A549 (cell line): ENCODE measurements around the gene MRPS6. TPM values are rescaled to one million over a fixed set of nuclear protein-coding genes. Genes with fewer than 3 reads are reported as not detected.

Experiments used
- ATAC-seq, 2 experiments: fragments of 200-7000 bp in 1 of 2; fragments of >200 bp in 1 of 2; cut with Nextera tagmentation in 1 of 2; cut with Tn5 transposase in 1 of 2; 3 replicates each; pipeline versions ENCODE4 v1.8.0 to v1.9.1; 2018 to 2020; ENCODE audit warnings: mild to moderate bottlenecking in 1 of 2, moderate library complexity in 1 of 2
- CTCF ChIA-PET: fragments of 300-600 bp; sonication (Branson Sonifier 250); formaldehyde crosslinking; extraction: SDS; loops from one replicate; lab custom pipeline; 2021; ENCODE audit warnings: antibody characterized with exemption, inconsistent platforms; lab: Yijun Ruan, JAX
- POLR2A ChIA-PET: fragments of 350-600 bp; formaldehyde crosslinking; extraction: SDS; loops from one replicate; lab custom pipeline; 2021; ENCODE audit warnings: antibody characterized with exemption, inconsistent platforms; lab: Yijun Ruan, JAX
- DNase-seq, 2 experiments: peaks; one replicate each; pipeline versions ENCODE4 v3.0.0 to v3.0.0-alpha.2; 2011 to 2016; ENCODE audit warnings: low read depth in 1 of 2, low spot score in 1 of 2
- FAIRE-seq: peaks from 2 replicates; lab custom pipeline; 2011; peaks lifted over from hg19 to GRCh38; lab: Jason Lieb, UNC
- H3K27ac ChIP-seq, 2 experiments: fragments of >200 bp; sonication (Bioruptor Twin); formaldehyde crosslinking; 3 replicates each; pipeline ENCODE4 v1.5.1; 2016 to 2017
- H3K4me1 ChIP-seq: fragments of >200 bp; sonication (Bioruptor Twin); formaldehyde crosslinking; 3 replicates; pipeline ENCODE4 v1.6.1; 2016
- H3K4me2 ChIP-seq: fragments of >200 bp; sonication (Bioruptor Twin); formaldehyde crosslinking; 3 replicates; pipeline ENCODE4 v1.6.1; 2016
- H3K4me3 ChIP-seq: fragments of >200 bp; sonication (Bioruptor Twin); formaldehyde crosslinking; 3 replicates; pipeline ENCODE4 v1.5.1; 2016
- H3K9me3 ChIP-seq: fragments of >200 bp; sonication (Bioruptor Twin); formaldehyde crosslinking; 3 replicates; pipeline ENCODE4 v1.6.1; 2016
- BHLHE40 ChIP-seq: IDR thresholded peaks from 2 replicates; pipeline ENCODE4 v1.6.1; 2012; ENCODE audit warnings: low read depth, low read length, inconsistent platforms
- CBX8 ChIP-seq: fragments of 200-600 bp; sonication (generic); IDR thresholded peaks from 2 replicates; pipeline ENCODE4 v1.6.1; 2016
- CHD2 ChIP-seq: fragments of 150-350 bp; IDR thresholded peaks from 2 replicates; pipeline ENCODE4 v1.6.1; 2014; ENCODE audit warnings: low read length; ENCODE audit not compliant: partially characterized antibody
- E2F6 ChIP-seq: IDR thresholded peaks from 2 replicates; pipeline ENCODE4 v1.6.1; 2012; ENCODE audit warnings: low read depth, borderline replicate concordance
- EHF ChIP-seq: fragments of 250-450 bp; sonication (Bioruptor Pico); IDR thresholded peaks from 2 replicates; pipeline ENCODE4 v1.5.0; 2020; ENCODE audit warnings: mild to moderate bottlenecking
- EHMT2 ChIP-seq: fragments of 200-600 bp; sonication (generic); IDR thresholded peaks from 2 replicates; pipeline ENCODE4 v1.6.1; 2016; ENCODE audit warnings: antibody characterized with exemption, low read depth, mild to moderate bottlenecking, moderate library complexity
- EP300 ChIP-seq, 2 experiments: fragments of >200 bp; sonication (Bioruptor Twin); formaldehyde crosslinking; IDR thresholded peaks; 2 replicates in 1 of 2; 3 replicates in 1 of 2; pipeline ENCODE4 v1.6.1; 2016 to 2017
- ESRRA ChIP-seq: fragments of 150-350 bp; IDR thresholded peaks from 2 replicates; pipeline ENCODE4 v1.6.1; 2014; ENCODE audit warnings: mild to moderate bottlenecking, low read length, borderline replicate concordance
- FOSB ChIP-seq: fragments of 250-450 bp; sonication (Bioruptor Pico); IDR thresholded peaks from 2 replicates; pipeline ENCODE4 v1.5.0; 2020; ENCODE audit warnings: mild to moderate bottlenecking, moderate library complexity
- FOXS1 ChIP-seq: fragments of 250-450 bp; sonication (Bioruptor Pico); IDR thresholded peaks from 2 replicates; pipeline ENCODE4 v1.5.0; 2020; ENCODE audit warnings: mild to moderate bottlenecking, moderate library complexity
- GATA3 ChIP-seq: IDR thresholded peaks from 2 replicates; pipeline ENCODE4 v1.6.1; 2012; ENCODE audit warnings: borderline replicate concordance
- HMGXB4 ChIP-seq: fragments of 250-450 bp; sonication (Bioruptor Pico); IDR thresholded peaks from 2 replicates; pipeline ENCODE4 v1.5.0; 2021; ENCODE audit warnings: mild to moderate bottlenecking, moderate library complexity, borderline replicate concordance
- HOXB5 ChIP-seq: fragments of 250-450 bp; sonication (Bioruptor Pico); IDR thresholded peaks from 2 replicates; pipeline ENCODE4 v1.5.0; 2020; ENCODE audit warnings: mild to moderate bottlenecking, moderate library complexity
- KDM5A ChIP-seq: fragments of 200-600 bp; sonication (generic); IDR thresholded peaks from 2 replicates; pipeline ENCODE4 v1.6.1; 2016; ENCODE audit warnings: antibody characterized with exemption, mild to moderate bottlenecking
- MAFK ChIP-seq: fragments of 450-650 bp; IDR thresholded peaks from 2 replicates; pipeline ENCODE4 v1.6.1; 2014; ENCODE audit not compliant: partially characterized antibody
- NFE2L2 ChIP-seq: fragments of 150-350 bp; conservative IDR thresholded peaks from 2 replicates; pipeline ENCODE4 v1.6.1; 2014; ENCODE audit warnings: low read length
- PBX3 ChIP-seq: IDR thresholded peaks from 2 replicates; pipeline ENCODE4 v1.6.1; 2012
- POLR2A ChIP-seq: IDR thresholded peaks from 2 replicates; pipeline ENCODE4 v1.6.1; 2012; ENCODE audit warnings: mild to moderate bottlenecking, low read length
- POLR2AphosphoS2 ChIP-seq: conservative IDR thresholded peaks from 2 replicates; pipeline ENCODE4 v1.6.1; 2012; ENCODE audit warnings: low read length, improper control_type of control experiment, inconsistent platforms
- REST ChIP-seq: fragments of 200-600 bp; sonication (generic); IDR thresholded peaks from 2 replicates; pipeline ENCODE4 v1.6.1; 2016; ENCODE audit warnings: antibody characterized with exemption, mild to moderate bottlenecking, moderate library complexity
- RNF2 ChIP-seq: fragments of 200-600 bp; sonication (generic); IDR thresholded peaks from 2 replicates; pipeline ENCODE4 v1.6.1; 2016; ENCODE audit warnings: low read depth, mild to moderate bottlenecking, antibody characterized with exemption, moderate library complexity, borderline replicate concordance
- SREBF2 ChIP-seq: fragments of 450-650 bp; IDR thresholded peaks from 2 replicates; pipeline ENCODE4 v1.6.1; 2014; ENCODE audit warnings: mild to moderate bottlenecking, moderate library complexity
- TFCP2L1 ChIP-seq: fragments of 250-450 bp; sonication (Bioruptor Pico); IDR thresholded peaks from 2 replicates; pipeline ENCODE4 v1.5.0; 2021; ENCODE audit warnings: mild to moderate bottlenecking
- TP53 ChIP-seq: fragments of 250-450 bp; sonication (Bioruptor Pico); IDR thresholded peaks from 2 replicates; pipeline ENCODE4 v1.5.0; 2021; ENCODE audit warnings: mild to moderate bottlenecking, moderate library complexity
- ZC3H11A ChIP-seq: fragments of 450-650 bp; IDR thresholded peaks from 2 replicates; pipeline ENCODE4 v1.6.1; 2014; ENCODE audit warnings: antibody characterized with exemption, mild to moderate bottlenecking
- ZFP36 ChIP-seq: fragments of 450-650 bp; IDR thresholded peaks from 2 replicates; pipeline ENCODE4 v1.6.1; 2014; ENCODE audit warnings: borderline replicate concordance; ENCODE audit not compliant: partially characterized antibody
- ZNF302 ChIP-seq: fragments of 250-450 bp; sonication (Bioruptor Pico); IDR thresholded peaks from 2 replicates; pipeline ENCODE4 v1.9.0; 2021; ENCODE audit warnings: inconsistent platforms, mild to moderate bottlenecking, moderate library complexity
- WGBS: methylation state at CpG from one replicate; pipeline ENCODE4 v1.1.6; 2017; ENCODE audit errors: missing lambda C conversion rate; 5-methylcytosine and 5-hydroxymethylcytosine counted together
- polyA plus RNA-seq, 4 experiments: library from polyadenylated mRNA; depleted of rRNA in 3 of 4; stranded (reverse); fragments of >200 nt; fragmentation: RNase III in 1 of 4; extraction: RNeasy Plus Mini Kit Qiagen cat#74134 plus additional on column Dnase treatment in 1 of 4; gene quantifications; 2 replicates in 3 of 4; 3 replicates in 1 of 4; pipeline ENCODE4 v1.2.3, GENCODE V29; 2011 to 2017

MRPS6 gene
- polyA plus RNA-seq, 2 of the 4 experiments (the other 2 are of a cell fraction) = 26.9 to 57.4 TPM

DNA sequence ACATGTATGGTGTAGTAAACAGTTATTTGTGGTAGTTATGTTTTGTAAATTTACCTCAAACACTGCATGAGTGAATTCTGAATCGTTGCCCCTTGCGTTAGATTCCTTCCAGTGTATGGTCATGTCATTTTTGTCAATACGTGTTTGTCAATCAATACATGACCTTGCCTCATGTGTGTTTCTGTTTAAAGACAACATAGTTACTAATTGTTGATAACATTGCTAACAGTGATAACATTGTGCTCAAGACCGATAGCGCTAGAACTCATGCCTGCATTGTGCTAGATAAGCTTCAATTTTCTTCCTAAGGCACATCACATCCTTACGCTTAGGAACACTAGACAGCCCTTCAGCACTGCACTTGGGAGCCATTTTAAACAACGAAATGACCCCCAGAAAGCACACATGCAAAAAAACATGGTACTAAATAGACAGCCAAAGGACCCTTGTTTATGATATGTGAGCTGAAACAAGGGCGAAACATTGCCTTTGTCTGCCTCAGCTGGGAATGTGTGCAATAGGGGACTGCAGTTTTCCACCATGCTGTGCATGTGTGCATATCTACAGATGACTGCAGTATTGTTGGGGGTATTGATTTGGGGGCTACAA, 37.3 kb downstream of the MRPS6 start:
- no peak for ATAC-seq
- Histone ChIP-seq H3K4me1 (peaks cover 4% of the 10 kb centered on the region; the same call in 1 of the 3 replicates), H3K4me3 (no peak overlapping the region), H3K27ac (no peak overlapping the region), H3K4me2 (no peak overlapping the region), H3K9me3 (no peaks in the 10 kb centered on the region)
- WGBS = 94% methylated on average over 8 of the region's 8 CpGs
- ChIA-PET CTCF (interaction anchor here (0.6 to 1.0 kb wide), 2 partner anchors 20 to 76 kb away, joined by 3 read pairs; no protein-coding TSS in a partner anchor), POLR2A (no interaction called here)
- no peak for FAIRE-seq
- TF ChIP-seq NFE2L2 = no peak
- TF ChIP-seq TFCP2L1 (CRISPR knock-in tag) = no peak
- no peak for TF ChIP-seq BHLHE40
- TF ChIP-seq RNF2 = no peak
- no peak for TF ChIP-seq E2F6
- no peak for TF ChIP-seq SREBF2
- TF ChIP-seq POLR2A = no peak
- no peak for TF ChIP-seq MAFK
- TF ChIP-seq GATA3 = no peak
- no peak for TF ChIP-seq HMGXB4 (CRISPR knock-in tag)
- TF ChIP-seq FOSB (CRISPR knock-in tag) = no peak
- no peak for TF ChIP-seq EP300 (IDR thresholded peaks at IDR 0.05)
- no peak for TF ChIP-seq PBX3
- no peak for TF ChIP-seq ZFP36
- TF ChIP-seq EHF (CRISPR knock-in tag) = no peak
- TF ChIP-seq ZC3H11A = no peak
- TF ChIP-seq TP53 (CRISPR knock-in tag) = no peak
- no peak for TF ChIP-seq REST
- no peak for TF ChIP-seq EHMT2
- TF ChIP-seq ZNF302 = no peak
- no peak for DNase-seq

- WGBS = 95% methylated on average over 6 of the region's 6 CpGs
- FAIRE-seq (no peak), ATAC-seq (no peak), DNase-seq (no peak)
- no peak overlapping the region for H3K27ac ChIP-seq
- CTCF ChIA-PET = no interaction called here
- H3K4me1 ChIP-seq = peaks cover 4% of the 10 kb centered on the region; the same call in 1 of the 3 replicates
- no peak overlapping the region for H3K4me2 ChIP-seq
- TF ChIP-seq E2F6 (no peak), CBX8 (no peak), ZNF302 (no peak), CHD2 (no peak), MAFK (no peak), HOXB5 (CRISPR knock-in tag) (no peak), ZC3H11A (no peak), ESRRA (no peak), SREBF2 (no peak), POLR2AphosphoS2 (no peak), RNF2 (no peak), FOXS1 (CRISPR knock-in tag) (no peak), ZFP36 (no peak), KDM5A (no peak), EP300 (IDR thresholded peaks at IDR 0.05) (no peak)
- H3K4me3 ChIP-seq = no peak overlapping the region
- no peaks in the 10 kb centered on the region for H3K9me3 ChIP-seq
- POLR2A ChIA-PET = no interaction called here
Observed at GRCh38 chr21:34112316-34113033, 39.1 kb downstream of the MRPS6 start.
